Prostate gland (tissue), 2 donors: ENCODE data around the gene DNMT1.

Experiments
- CTCF ChIP-seq, 4 experiments: fragments of 200-600 bp in 2 of 4; fragments of 450-650 bp in 2 of 4; sonication (generic) in 2 of 4; IDR thresholded peaks; 1 replicate in 3 of 4; 2 replicates in 1 of 4; pipeline ENCODE4 v1.5.1; 2016 to 2019; ENCODE audit warnings: antibody characterized with exemption in 4 of 4, mild to moderate bottlenecking in 2 of 4, moderate library complexity in 2 of 4
- POLR2A ChIP-seq: fragments of 450-650 bp; IDR thresholded peaks from one replicate; pipeline ENCODE4 v1.6.1; 2016; ENCODE audit warnings: antibody characterized with exemption, mild to moderate bottlenecking
- POLR2AphosphoS5 ChIP-seq: sonication (generic); formaldehyde crosslinking; IDR thresholded peaks from one replicate; pipeline ENCODE4 v1.6.1; 2017; ENCODE audit warnings: antibody characterized with exemption

- TF ChIP-seq POLR2A (no peak), CTCF (IDR thresholded peaks at IDR 0.05) (no peak), POLR2AphosphoS5 (no peak)
Observed at GRCh38 chr19:10138879-10139795, 55.6 kb downstream of the DNMT1 start.
